GM21737 (cell line): ENCODE measurements around the gene KLHL8.
"Not testable (repeated sequence)": the region's sequence is repeated elsewhere in the genome, so short reads cannot be mapped to it uniquely, and the experiment has no call there.

Experiments used
- ATAC-seq: cut with Tn5 transposase; IDR thresholded peaks from one replicate; pipeline ENCODE4 v1.9.1; 2021; ENCODE audit warnings: mild to moderate bottlenecking, moderate library complexity; ENCODE audit not compliant: unreplicated experiment

KLHL8 gene

GRCh38 chr4:87228262-87228860 lies 7.9 kb upstream of the KLHL8 start:
- ATAC-seq, result no peak

GRCh38 chr4:87227751-87228151 lies 7.3 kb upstream of the KLHL8 start:
- no peak for ATAC-seq

DNA sequence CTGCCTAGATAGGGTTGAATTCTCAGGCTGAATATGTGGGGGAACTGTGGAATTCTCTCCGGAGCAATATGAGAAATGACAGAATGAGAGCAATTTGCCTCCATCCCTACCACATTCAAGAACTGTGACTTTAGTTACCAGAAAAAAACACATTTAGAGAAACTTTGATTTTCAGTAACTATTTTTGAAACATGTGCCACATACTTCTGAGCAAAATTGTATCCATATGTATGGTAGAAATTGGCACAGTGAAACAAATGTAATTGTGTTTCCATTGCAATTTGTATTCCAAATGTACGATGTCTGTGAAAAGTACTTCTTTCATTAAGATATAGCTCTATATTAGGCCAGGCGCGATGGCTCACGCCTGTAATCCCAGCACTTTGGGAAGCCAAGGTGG lies 5.5 kb upstream of the KLHL8 start:
- no peak for ATAC-seq

- ATAC-seq, result no peak
Observed at GRCh38 chr4:87224141-87224923, 3.9 kb upstream of the KLHL8 start.

- ATAC-seq, result peak; percentile 35
Observed at GRCh38 chr4:87219632-87220093, 755 bp downstream of the KLHL8 start.

DNA sequence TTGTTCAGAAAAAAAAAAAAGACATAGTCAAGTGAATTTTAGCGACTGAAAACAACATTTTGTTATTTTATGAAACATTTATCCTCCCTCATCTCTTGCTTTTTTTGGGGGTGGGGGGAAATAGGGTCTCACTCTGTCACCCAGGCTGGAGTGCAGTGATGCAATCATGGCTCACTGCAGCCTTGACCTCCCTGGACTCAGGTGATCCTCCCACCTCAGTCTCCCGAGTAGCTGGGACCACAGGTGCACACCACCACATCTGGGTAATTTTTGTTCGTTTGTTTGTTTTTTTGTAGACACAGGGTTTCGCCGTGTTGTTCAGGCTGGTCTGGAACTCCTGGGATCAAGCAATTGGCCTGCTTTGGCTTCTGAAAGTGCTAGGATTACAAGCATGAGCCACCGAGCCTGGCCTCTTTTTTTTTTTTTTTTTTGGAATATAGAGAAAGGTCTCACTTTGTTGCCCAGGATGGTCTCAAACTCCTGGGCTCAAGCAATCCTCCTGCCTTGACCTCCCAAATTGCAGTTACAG lies 3.1 kb downstream of the KLHL8 start:
- ATAC-seq, result not testable (repeated sequence)

- ATAC-seq, result no peak
Observed at GRCh38 chr4:87216469-87216868, 3.9 kb downstream of the KLHL8 start.

GRCh38 chr4:87213421-87214075 lies 6.9 kb downstream of the KLHL8 start:
- no peak for ATAC-seq

DNA sequence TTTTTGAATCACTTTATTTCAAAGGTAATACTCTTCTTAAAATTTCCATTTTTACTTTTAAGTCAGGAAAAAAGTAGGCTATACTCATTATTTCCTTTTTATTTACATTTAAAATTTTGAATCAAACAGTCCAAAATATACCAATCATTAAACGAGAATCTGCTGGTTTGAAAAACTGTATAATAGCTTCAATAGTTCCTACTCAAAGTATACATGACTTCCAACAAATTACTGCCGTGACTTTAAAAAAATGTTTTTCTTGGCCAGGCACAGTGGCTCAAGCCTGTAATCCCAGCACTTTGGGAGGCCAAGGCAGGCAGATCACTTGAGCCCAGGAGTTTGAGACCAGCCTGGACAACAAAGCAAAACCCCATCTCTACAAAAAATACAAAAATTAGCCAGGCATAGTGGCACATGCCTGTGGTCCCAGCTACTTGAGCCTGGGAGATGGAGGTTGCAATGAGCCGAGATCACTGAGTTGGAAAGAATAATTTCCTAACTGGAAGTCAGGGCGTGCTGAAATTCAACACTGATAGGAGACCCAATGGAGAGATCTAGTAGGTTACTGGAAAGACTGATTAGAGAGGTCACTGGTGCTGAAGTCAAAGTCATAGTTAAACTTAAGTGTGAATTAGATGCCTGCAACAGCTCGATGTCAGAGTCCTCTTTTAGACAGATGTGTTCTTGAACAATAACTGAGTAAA lies 9.0 kb downstream of the KLHL8 start:
- no peak for ATAC-seq

GRCh38 chr4:87209696-87210095 lies 10.7 kb downstream of the KLHL8 start:
- peak; percentile 77 for ATAC-seq

DNA sequence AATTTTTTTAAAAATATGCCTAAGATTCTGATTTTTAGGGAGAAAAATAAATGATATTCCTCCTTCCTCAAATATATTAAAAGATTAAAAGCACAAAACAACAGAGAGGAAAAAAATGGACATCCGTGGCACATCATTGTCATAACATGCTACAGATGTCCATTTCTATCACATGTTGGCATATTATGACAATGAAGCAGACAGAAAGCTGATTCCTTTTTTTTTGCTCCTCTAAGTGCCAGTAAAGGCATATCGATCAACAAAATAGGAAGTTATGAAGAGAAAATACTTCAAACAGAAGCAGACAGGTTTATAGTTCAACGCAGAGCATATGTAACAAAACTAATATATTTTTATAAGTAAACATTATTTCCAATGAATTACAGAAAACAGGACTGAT lies 11.2 kb downstream of the KLHL8 start:
- ATAC-seq, result no peak

- ATAC-seq, result no peak
Observed at GRCh38 chr4:87204559-87204958, 15.9 kb downstream of the KLHL8 start.

GRCh38 chr4:87196927-87197326 lies 23.5 kb downstream of the KLHL8 start:
- ATAC-seq, result no peak

GRCh38 chr4:87196146-87196545 lies 24.3 kb downstream of the KLHL8 start:
- ATAC-seq, result no peak

GRCh38 chr4:87193958-87194675 lies 26.3 kb downstream of the KLHL8 start:
- no peak for ATAC-seq

DNA sequence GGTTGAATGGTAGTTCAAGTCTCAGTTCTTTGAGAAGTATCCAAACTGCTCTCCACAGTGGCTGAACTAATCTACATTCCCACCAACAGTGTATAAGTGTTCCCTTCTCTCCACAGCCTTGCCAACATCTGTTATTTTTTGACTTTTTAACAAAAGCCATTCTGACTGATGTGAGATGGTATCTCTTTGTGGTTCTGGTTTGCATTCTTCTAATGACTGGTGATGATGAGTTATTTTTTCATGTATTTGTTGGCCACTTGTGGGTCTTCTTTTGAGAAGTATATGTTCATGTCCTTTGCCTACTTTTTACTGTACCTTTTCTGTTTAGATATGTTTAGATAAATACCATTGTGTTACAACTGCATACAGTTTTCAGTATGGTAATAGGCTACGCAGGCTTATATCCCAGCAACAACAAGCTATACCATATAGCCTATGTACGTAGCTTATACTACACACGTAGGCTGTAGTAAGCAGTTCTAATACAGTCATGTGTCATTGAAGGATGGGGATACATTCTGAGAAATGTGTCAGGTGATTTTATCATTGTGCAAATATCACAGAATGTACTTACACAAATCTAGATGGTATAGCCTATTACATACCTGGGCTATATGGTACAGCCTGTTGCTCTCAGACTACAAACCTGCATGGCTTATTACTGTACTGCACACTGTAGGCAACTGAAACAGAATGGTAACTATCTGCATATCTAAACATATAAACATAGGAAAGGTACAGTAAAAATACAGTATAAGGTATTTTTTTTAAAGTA lies 28.1 kb downstream of the KLHL8 start:
- ATAC-seq, result no peak

GRCh38 chr4:87188932-87189331 lies 31.5 kb downstream of the KLHL8 start:
- no peak for ATAC-seq

DNA sequence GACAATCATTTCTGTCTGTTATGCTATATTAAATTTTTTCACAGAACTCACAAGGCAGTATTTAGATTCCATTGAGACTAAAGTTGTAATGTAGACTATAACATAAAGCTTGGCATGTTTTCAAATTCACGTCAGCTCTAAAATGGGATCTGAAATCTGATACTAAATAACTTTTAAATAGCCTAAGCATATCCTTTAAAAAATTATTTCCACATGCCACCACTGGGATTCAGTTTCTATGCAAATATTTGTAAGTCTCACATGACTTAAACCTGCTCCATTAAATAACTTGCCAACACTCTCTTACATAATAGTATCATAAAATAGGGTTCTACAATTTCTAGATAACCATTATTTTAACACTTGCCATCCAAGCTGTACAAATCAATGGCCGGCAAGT lies 32.4 kb downstream of the KLHL8 start:
- no peak for ATAC-seq

DNA sequence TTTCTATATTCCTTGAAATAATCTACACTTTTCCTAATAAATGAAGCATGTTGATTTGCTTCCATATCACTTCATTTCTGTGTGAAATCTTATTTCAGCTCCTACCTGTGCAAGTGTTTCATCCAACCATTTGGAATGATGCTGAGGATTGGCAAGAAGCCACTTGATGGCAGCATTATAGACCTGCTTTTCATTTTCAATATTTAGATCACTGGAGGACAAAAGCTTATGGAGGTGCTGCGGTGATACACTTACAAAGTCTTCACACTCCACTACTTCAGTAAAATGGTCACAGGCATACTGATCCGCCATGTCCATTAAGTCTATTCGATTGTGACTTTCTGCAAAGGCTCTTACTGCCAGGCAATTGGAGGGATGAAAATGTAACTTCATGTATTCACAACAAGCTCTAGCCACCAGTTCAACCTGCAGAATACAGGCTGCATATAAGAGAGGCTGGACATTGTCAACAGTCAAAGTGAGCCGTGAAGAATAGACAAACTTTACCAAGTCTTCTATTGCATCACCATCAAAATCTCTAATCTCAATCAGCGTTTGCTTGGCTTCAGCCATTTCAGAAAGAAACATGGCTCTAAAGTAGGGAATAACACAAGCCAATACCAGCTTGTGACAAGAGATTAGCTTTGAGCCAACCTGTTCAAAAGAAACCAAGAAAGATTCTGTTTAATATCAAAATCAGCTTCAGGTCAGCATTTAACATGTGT lies 35.1 kb downstream of the KLHL8 start:
- ATAC-seq, result no peak
